22Rv1 (cell line): ENCODE results near the gene STK33.

Source experiments
- CTCF ChIP-seq: fragments of 450-650 bp; IDR thresholded peaks from 2 replicates; pipeline ENCODE4 v1.5.1; 2017; ENCODE audit warnings: mild to moderate bottlenecking
- ZFX ChIP-seq: fragments of 450-650 bp; IDR thresholded peaks from 2 replicates; pipeline ENCODE4 v1.6.1; 2017; ENCODE audit warnings: antibody characterized with exemption, borderline replicate concordance

GRCh38 chr11:8361206-8361605 lies 232.8 kb downstream of the STK33 start:
- no peak for TF ChIP-seq CTCF
- no peak for TF ChIP-seq ZFX
